ENCODE results near the gene MUC2. TPM values are rescaled to one million over a fixed set of nuclear protein-coding genes. Genes with fewer than 3 reads are reported as not detected.

The MUC2 gene
- total RNA-seq, 2 experiments from 2014 or later = not detected

DNA sequence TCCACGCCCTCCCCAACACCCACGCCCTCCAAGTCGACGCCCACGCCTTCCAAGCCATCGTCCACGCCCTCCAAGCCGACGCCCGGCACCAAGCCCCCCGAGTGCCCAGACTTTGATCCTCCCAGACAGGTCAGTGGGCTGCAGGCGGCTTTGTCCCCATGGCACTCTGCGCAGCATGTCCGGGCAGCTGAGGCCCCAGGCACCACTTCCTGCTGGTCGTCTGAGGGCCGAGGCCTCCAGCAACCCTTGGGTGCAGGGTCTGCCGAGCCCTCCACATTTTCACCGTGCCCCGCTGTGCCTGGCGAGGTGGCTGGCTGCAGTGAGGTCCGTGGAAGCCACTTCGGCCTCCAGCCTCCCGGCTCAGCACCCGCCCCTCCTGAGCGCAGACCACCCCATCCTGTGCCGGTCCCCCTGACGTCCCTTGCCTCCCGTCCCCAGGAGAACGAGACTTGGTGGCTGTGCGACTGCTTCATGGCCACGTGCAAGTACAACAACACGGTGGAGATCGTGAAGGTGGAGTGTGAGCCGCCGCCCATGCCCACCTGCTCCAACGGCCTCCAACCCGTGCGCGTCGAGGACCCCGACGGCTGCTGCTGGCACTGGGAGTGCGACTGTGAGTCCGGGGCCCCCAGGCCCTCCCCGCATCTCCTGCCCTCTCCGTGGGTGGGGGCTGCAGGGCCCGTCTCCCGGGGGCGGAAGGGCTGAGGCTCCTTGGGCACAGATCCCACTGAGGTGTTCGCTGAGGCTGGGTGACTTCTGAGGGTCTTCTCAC lies 26.8 kb downstream of the MUC2 start:
- ATAC-seq (no peak), DNase-seq (no peak)
- Mint-ChIP-seq H3K27me3 (no peaks in the 10 kb centered on the region), H3K27ac (no peak overlapping the region), H3K36me3 (ENCODE audit: low read depth) (no peaks in the 10 kb centered on the region), H3K4me3 (no peak overlapping the region), H3K9me3 (ENCODE audit: low read depth) (no peaks in the 10 kb centered on the region), H3K4me1 (no peaks in the 10 kb centered on the region)
- CTCF ChIA-PET = no interaction called here
- intact Hi-C loops (cut with DNase I, micrococcal nuclease) = no loop called here
- POLR2A ChIA-PET = no interaction called here

- CTCF ChIA-PET = no interaction called here
- DNase-seq = no peak
- H3K4me1 Mint-ChIP-seq = no peaks in the 10 kb centered on the region
- POLR2A ChIA-PET = no interaction called here
- H3K9me3 Mint-ChIP-seq (ENCODE audit: low read depth) = no peaks in the 10 kb centered on the region
- no peak for ATAC-seq
- intact Hi-C loops (cut with DNase I, micrococcal nuclease) = no loop called here
- no peak overlapping the region for H3K4me3 Mint-ChIP-seq
- H3K36me3 Mint-ChIP-seq (ENCODE audit: low read depth) = no peaks in the 10 kb centered on the region
- no peaks in the 10 kb centered on the region for H3K27me3 Mint-ChIP-seq
- H3K27ac Mint-ChIP-seq = no peak overlapping the region
Observed at GRCh38 chr11:1102221-1102971, 27.7 kb downstream of the MUC2 start.

DNA sequence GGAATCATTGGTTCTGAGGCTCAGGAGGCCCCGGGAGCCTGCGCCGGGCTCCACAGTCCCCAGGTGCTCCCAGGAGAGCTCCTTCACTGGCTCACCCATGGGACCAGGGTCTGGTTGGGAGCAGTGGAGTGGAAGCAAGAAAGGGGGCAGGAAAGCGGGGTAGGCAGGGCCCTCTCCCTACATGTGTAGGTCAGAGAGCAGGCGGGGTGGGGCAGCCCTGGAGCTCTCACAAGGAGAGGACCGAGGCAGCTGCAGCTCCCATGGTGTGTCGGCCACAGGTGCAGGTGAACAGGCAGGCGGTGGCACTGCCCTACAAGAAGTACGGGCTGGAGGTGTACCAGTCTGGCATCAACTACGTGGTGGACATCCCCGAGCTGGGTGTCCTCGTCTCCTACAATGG lies 28.3 kb downstream of the MUC2 start:
- Mint-ChIP-seq H3K27ac (no peak overlapping the region), H3K27me3 (no peaks in the 10 kb centered on the region), H3K36me3 (ENCODE audit: low read depth) (no peaks in the 10 kb centered on the region), H3K9me3 (ENCODE audit: low read depth) (no peaks in the 10 kb centered on the region), H3K4me1 (no peaks in the 10 kb centered on the region), H3K4me3 (no peak overlapping the region)
- intact Hi-C loops (cut with DNase I, micrococcal nuclease) = no loop called here
- ChIA-PET POLR2A (no interaction called here), CTCF (no interaction called here)
- DNase-seq (no peak), ATAC-seq (no peak)

- ChIA-PET CTCF (no interaction called here), POLR2A (no interaction called here)
- H3K36me3 Mint-ChIP-seq (ENCODE audit: low read depth) = no peaks in the 10 kb centered on the region
- DNase-seq (no peak), ATAC-seq (no peak)
- no peak overlapping the region for H3K4me3 Mint-ChIP-seq
- no peak overlapping the region for H3K27ac Mint-ChIP-seq
- H3K9me3 Mint-ChIP-seq (ENCODE audit: low read depth) = no peaks in the 10 kb centered on the region
- H3K27me3 Mint-ChIP-seq = no peaks in the 10 kb centered on the region
- intact Hi-C loops (cut with DNase I, micrococcal nuclease) = no loop called here
- no peaks in the 10 kb centered on the region for H3K4me1 Mint-ChIP-seq
Observed at GRCh38 chr11:1103401-1104360, 29.0 kb downstream of the MUC2 start.

- no peaks in the 10 kb centered on the region for H3K36me3 Mint-ChIP-seq (ENCODE audit: low read depth)
- CTCF ChIA-PET = no interaction called here
- no peaks in the 10 kb centered on the region for H3K4me1 Mint-ChIP-seq
- POLR2A ChIA-PET = no interaction called here
- no peak overlapping the region for H3K4me3 Mint-ChIP-seq
- ATAC-seq = no peak
- H3K27ac Mint-ChIP-seq = no peak overlapping the region
- DNase-seq = no peak
- no peaks in the 10 kb centered on the region for H3K9me3 Mint-ChIP-seq (ENCODE audit: low read depth)
- intact Hi-C loops (cut with DNase I, micrococcal nuclease) = no loop called here
- H3K27me3 Mint-ChIP-seq = no peaks in the 10 kb centered on the region
Observed at GRCh38 chr11:1104411-1105182, 29.9 kb downstream of the MUC2 start.

DNA sequence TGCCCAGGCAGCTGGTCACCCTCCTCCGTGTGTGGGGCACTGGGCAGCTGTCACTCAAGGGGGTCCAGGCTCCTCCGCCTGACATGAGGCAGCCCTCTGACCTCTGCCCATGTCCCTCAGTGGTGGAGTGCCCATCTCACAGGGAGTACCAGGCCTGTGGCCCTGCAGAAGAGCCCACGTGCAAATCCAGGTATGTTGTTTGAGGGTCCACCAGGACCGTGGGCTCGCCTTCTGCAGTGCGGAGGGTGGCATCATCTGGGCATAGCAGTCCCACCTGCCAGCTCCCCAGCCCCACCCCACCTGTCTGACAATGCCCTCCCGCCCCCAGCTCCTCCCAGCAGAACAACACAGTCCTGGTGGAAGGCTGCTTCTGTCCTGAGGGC lies 30.5 kb downstream of the MUC2 start:
- ChIA-PET POLR2A (no interaction called here), CTCF (no interaction called here)
- no peak overlapping the region for H3K27ac Mint-ChIP-seq
- H3K27me3 Mint-ChIP-seq = no peaks in the 10 kb centered on the region
- H3K4me1 Mint-ChIP-seq = no peaks in the 10 kb centered on the region
- no peak for DNase-seq
- no peak overlapping the region for H3K4me3 Mint-ChIP-seq
- no peak for ATAC-seq
- no peaks in the 10 kb centered on the region for H3K36me3 Mint-ChIP-seq (ENCODE audit: low read depth)
- no peaks in the 10 kb centered on the region for H3K9me3 Mint-ChIP-seq (ENCODE audit: low read depth)
- intact Hi-C loops (cut with DNase I, micrococcal nuclease) = no loop called here

- no peak for ATAC-seq
- DNase-seq = no peak
- no peak overlapping the region for H3K4me3 Mint-ChIP-seq
- H3K27ac Mint-ChIP-seq = no peak overlapping the region
- intact Hi-C loops (cut with DNase I, micrococcal nuclease) = no loop called here
- H3K4me1 Mint-ChIP-seq = no peaks in the 10 kb centered on the region
- H3K27me3 Mint-ChIP-seq = no peaks in the 10 kb centered on the region
- no peaks in the 10 kb centered on the region for H3K36me3 Mint-ChIP-seq (ENCODE audit: low read depth)
- CTCF ChIA-PET = no interaction called here
- H3K9me3 Mint-ChIP-seq (ENCODE audit: low read depth) = no peaks in the 10 kb centered on the region
- POLR2A ChIA-PET = no interaction called here
Observed at GRCh38 chr11:1106387-1106786, 31.7 kb downstream of the MUC2 start.

DNA sequence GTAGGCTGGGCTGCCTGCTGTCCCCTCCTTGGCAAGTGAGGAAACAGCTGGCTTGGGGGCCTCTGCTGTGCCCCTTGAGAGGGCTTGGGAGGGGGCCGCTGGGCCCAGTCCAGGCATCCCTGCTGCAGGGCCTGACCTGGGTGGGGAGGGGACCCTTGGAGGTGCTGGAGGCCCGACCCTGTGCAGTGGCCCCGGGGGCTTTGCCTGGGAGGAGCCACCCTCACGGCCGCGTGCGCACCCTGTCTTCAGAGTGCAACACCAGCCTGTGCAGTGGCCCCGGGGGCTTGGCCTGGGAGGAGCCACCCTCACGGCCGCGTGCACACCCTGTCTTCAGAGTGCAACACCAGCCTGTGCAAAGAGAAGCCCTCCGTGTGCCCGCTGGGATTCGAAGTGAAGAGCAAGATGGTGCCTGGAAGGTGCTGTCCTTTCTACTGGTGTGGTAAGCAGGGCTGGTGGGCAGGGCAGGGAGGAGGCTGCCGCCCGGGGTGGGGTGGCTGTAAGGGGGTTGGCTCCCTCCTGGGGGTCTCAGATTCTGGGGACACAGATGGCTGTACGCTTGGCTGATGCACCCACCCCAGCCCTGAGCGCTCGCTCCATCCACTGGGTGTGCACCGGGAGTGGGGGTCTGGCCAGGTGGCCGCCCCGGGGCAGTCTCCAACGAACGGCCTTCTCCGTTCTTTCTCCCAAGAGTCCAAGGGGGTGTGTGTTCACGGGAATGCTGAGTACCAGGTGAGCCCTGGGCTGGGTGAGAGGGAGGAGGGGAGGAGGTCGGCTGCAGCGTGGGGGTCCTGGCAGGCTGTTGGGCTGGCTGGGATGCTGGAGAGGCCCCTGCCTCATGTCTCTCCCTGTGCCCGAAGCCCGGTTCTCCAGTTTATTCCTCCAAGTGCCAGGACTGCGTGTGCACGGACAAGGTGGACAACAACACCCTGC lies 32.9 kb downstream of the MUC2 start:
- Mint-ChIP-seq H3K27ac (no peak overlapping the region), H3K9me3 (ENCODE audit: low read depth) (no peaks in the 10 kb centered on the region), H3K36me3 (ENCODE audit: low read depth) (no peaks in the 10 kb centered on the region), H3K27me3 (no peaks in the 10 kb centered on the region), H3K4me3 (no peak overlapping the region), H3K4me1 (no peaks in the 10 kb centered on the region)
- no peak for DNase-seq
- CTCF ChIA-PET = no interaction called here
- ATAC-seq = no peak
- intact Hi-C loops (cut with DNase I, micrococcal nuclease) = no loop called here
- POLR2A ChIA-PET = no interaction called here

GRCh38 chr11:1108246-1108900 lies 33.7 kb downstream of the MUC2 start:
- ChIA-PET CTCF (no interaction called here), POLR2A (no interaction called here)
- Mint-ChIP-seq H3K4me3 (no peak overlapping the region), H3K36me3 (ENCODE audit: low read depth) (no peaks in the 10 kb centered on the region), H3K27me3 (no peaks in the 10 kb centered on the region), H3K4me1 (no peaks in the 10 kb centered on the region), H3K9me3 (ENCODE audit: low read depth) (no peaks in the 10 kb centered on the region), H3K27ac (no peak overlapping the region)
- ATAC-seq = no peak
- no peak for DNase-seq
- intact Hi-C loops (cut with DNase I, micrococcal nuclease) = no loop called here

- Mint-ChIP-seq H3K27me3 (no peaks in the 10 kb centered on the region), H3K4me3 (no peak overlapping the region), H3K9me3 (ENCODE audit: low read depth) (no peaks in the 10 kb centered on the region), H3K27ac (no peak overlapping the region), H3K36me3 (ENCODE audit: low read depth) (no peaks in the 10 kb centered on the region), H3K4me1 (no peaks in the 10 kb centered on the region)
- intact Hi-C loops (cut with DNase I, micrococcal nuclease) = no loop called here
- DNase-seq = no peak
- ChIA-PET POLR2A (no interaction called here), CTCF (no interaction called here)
- no peak for ATAC-seq
Observed at GRCh38 chr11:1109101-1109917, 34.6 kb downstream of the MUC2 start.
